Measurements from ENCODE around the gene TESMIN. TPM values are rescaled to one million over a fixed set of nuclear protein-coding genes. Genes with fewer than 3 reads are reported as not detected.

Gene TESMIN
- total RNA-seq, 1 experiment from 2014 or later, result 9.7 TPM

GRCh38 chr11:68711114-68711513 lies 40.2 kb downstream of the TESMIN start:
- no peaks in the 10 kb centered on the region for H3K4me1 Mint-ChIP-seq (ENCODE audit: low read depth, unreplicated experiment)
- H3K27me3 Mint-ChIP-seq (ENCODE audit: unreplicated experiment), result peaks cover 16% of the 10 kb centered on the region
- H3K27ac Mint-ChIP-seq (ENCODE audit: unreplicated experiment), result no peak overlapping the region
- no peak for DNase-seq
- no peaks in the 10 kb centered on the region for H3K36me3 Mint-ChIP-seq (ENCODE audit: insufficient read depth, unreplicated experiment)
- no peak for TF ChIP-seq CTCF (IDR thresholded peaks at IDR 0.05; ENCODE audit: unreplicated experiment)
- BruUV-seq (replicated peaks), result no TSS peak
- no peaks in the 10 kb centered on the region for H3K9me3 Mint-ChIP-seq (ENCODE audit: low read depth, unreplicated experiment)
- H3K4me3 Mint-ChIP-seq (ENCODE audit: low read depth, unreplicated experiment), result no peak overlapping the region
- CTCF ChIA-PET, result interaction anchor here (0.5 kb wide), 1 partner anchor 34 kb away, joined by 3 read pairs; no protein-coding TSS in a partner anchor
- intact Hi-C loops (cut with micrococcal nuclease; ENCODE audit: unreplicated experiment), result no loop called here

- BruUV-seq (replicated peaks), result no TSS peak
- Mint-ChIP-seq H3K27ac (ENCODE audit: unreplicated experiment) (no peak overlapping the region), H3K27me3 (ENCODE audit: unreplicated experiment) (peaks cover 16% of the 10 kb centered on the region)
Measured at GRCh38 chr11:68710409-68710808, 40.9 kb downstream of the TESMIN start.

GRCh38 chr11:68709062-68709461 lies 42.3 kb downstream of the TESMIN start:
- CTCF ChIA-PET, result no interaction called here
- Mint-ChIP-seq H3K27me3 (ENCODE audit: unreplicated experiment) (peaks cover 21% of the 10 kb centered on the region), H3K36me3 (ENCODE audit: insufficient read depth, unreplicated experiment) (no peaks in the 10 kb centered on the region), H3K27ac (ENCODE audit: unreplicated experiment) (no peak overlapping the region), H3K4me1 (ENCODE audit: low read depth, unreplicated experiment) (no peaks in the 10 kb centered on the region), H3K4me3 (ENCODE audit: low read depth, unreplicated experiment) (no peak overlapping the region), H3K9me3 (ENCODE audit: low read depth, unreplicated experiment) (no peaks in the 10 kb centered on the region)
- DNase-seq, result no peak
- no TSS peak for BruUV-seq (replicated peaks)
- intact Hi-C loops (cut with micrococcal nuclease; ENCODE audit: unreplicated experiment), result no loop called here
- no peak for TF ChIP-seq CTCF (IDR thresholded peaks at IDR 0.05; ENCODE audit: unreplicated experiment)

More at GRCh38 chr11:68710409-68710808, 40.9 kb downstream of the TESMIN start:
- Mint-ChIP-seq H3K9me3 (ENCODE audit: low read depth, unreplicated experiment) (no peaks in the 10 kb centered on the region), H3K36me3 (ENCODE audit: insufficient read depth, unreplicated experiment) (no peaks in the 10 kb centered on the region), H3K4me1 (ENCODE audit: low read depth, unreplicated experiment) (no peaks in the 10 kb centered on the region), H3K4me3 (ENCODE audit: low read depth, unreplicated experiment) (no peak overlapping the region)
- no peak for TF ChIP-seq CTCF (IDR thresholded peaks at IDR 0.05; ENCODE audit: unreplicated experiment)
- intact Hi-C loops (cut with micrococcal nuclease; ENCODE audit: unreplicated experiment), result no loop called here
- CTCF ChIA-PET, result no interaction called here
- no peak for DNase-seq

GRCh38 chr11:68707527-68707926 lies 43.8 kb downstream of the TESMIN start:
- Mint-ChIP-seq H3K4me1 (ENCODE audit: low read depth, unreplicated experiment) (no peaks in the 10 kb centered on the region), H3K4me3 (ENCODE audit: low read depth, unreplicated experiment) (no peak overlapping the region), H3K36me3 (ENCODE audit: insufficient read depth, unreplicated experiment) (no peaks in the 10 kb centered on the region), H3K27ac (ENCODE audit: unreplicated experiment) (no peak overlapping the region), H3K27me3 (ENCODE audit: unreplicated experiment) (peaks cover 36% of the 10 kb centered on the region), H3K9me3 (ENCODE audit: low read depth, unreplicated experiment) (no peaks in the 10 kb centered on the region)
- intact Hi-C loops (cut with micrococcal nuclease; ENCODE audit: unreplicated experiment), result no loop called here
- no peak for TF ChIP-seq CTCF (IDR thresholded peaks at IDR 0.05; ENCODE audit: unreplicated experiment)
- no peak for DNase-seq
- CTCF ChIA-PET, result no interaction called here
- BruUV-seq (replicated peaks), result no TSS peak
